Hematopoietic multipotent progenitor cell treated with erythropoietin and hydrocortisone succinate and interleukin-3 and kit ligand, for 4 days (in vitro differentiated cells): Measurements from ENCODE around the gene MACROD2.

Experiments used
- DNase-seq: peaks from one replicate; pipeline ENCODE4 v3.0.0-alpha.2; 2015

Gene MACROD2

GRCh38 chr20:14553774-14554534, 558.6 kb downstream of the MACROD2 start:
- no peak for DNase-seq

GRCh38 chr20:14555676-14556075, 560.4 kb downstream of the MACROD2 start:
- no peak for DNase-seq

GRCh38 chr20:14556206-14556605, 560.9 kb downstream of the MACROD2 start:
- DNase-seq: no peak

GRCh38 chr20:14559612-14560011, 564.3 kb downstream of the MACROD2 start:
- DNase-seq: no peak

GRCh38 chr20:14561741-14562221, 566.5 kb downstream of the MACROD2 start:
- no peak for DNase-seq

GRCh38 chr20:14562981-14563380, 567.7 kb downstream of the MACROD2 start:
- no peak for DNase-seq

GRCh38 chr20:14566505-14566904, 571.2 kb downstream of the MACROD2 start:
- no peak for DNase-seq

- DNase-seq: no peak
Measured at GRCh38 chr20:14568225-14568624, 572.9 kb downstream of the MACROD2 start.

- DNase-seq: no peak
Measured at GRCh38 chr20:14568701-14569100, 573.4 kb downstream of the MACROD2 start.

- DNase-seq: no peak
Measured at GRCh38 chr20:14569641-14570040, 574.3 kb downstream of the MACROD2 start.

GRCh38 chr20:14570811-14571210, 575.5 kb downstream of the MACROD2 start:
- DNase-seq: no peak

- no peak for DNase-seq
Measured at GRCh38 chr20:14573676-14574075, 578.4 kb downstream of the MACROD2 start.

- no peak for DNase-seq
Measured at GRCh38 chr20:14576196-14576877, 581.0 kb downstream of the MACROD2 start.

GRCh38 chr20:14580418-14581074, 585.2 kb downstream of the MACROD2 start:
- no peak for DNase-seq

- no peak for DNase-seq
Measured at GRCh38 chr20:14581731-14582130, 586.4 kb downstream of the MACROD2 start.

- no peak for DNase-seq
Measured at GRCh38 chr20:14582855-14583254, 587.5 kb downstream of the MACROD2 start.

GRCh38 chr20:14583413-14583812, 588.1 kb downstream of the MACROD2 start:
- no peak for DNase-seq

- no peak for DNase-seq
Measured at GRCh38 chr20:14589383-14589782, 594.1 kb downstream of the MACROD2 start.

- no peak for DNase-seq
Measured at GRCh38 chr20:14595051-14595450, 599.7 kb downstream of the MACROD2 start.

- DNase-seq: no peak
Measured at GRCh38 chr20:14597206-14597715, 601.9 kb downstream of the MACROD2 start.

GRCh38 chr20:14599613-14600012, 604.3 kb downstream of the MACROD2 start:
- DNase-seq: no peak

GRCh38 chr20:14600527-14600926, 605.2 kb downstream of the MACROD2 start:
- no peak for DNase-seq

GRCh38 chr20:14604143-14604542, 608.8 kb downstream of the MACROD2 start:
- DNase-seq: no peak
